K562 (cell line): ENCODE data around the gene PPP1R14B. TPM values are rescaled to one million over a fixed set of nuclear protein-coding genes. Genes with fewer than 3 reads are reported as not detected.

Experiments used
- ATAC-seq: fragments of 200-7000 bp; cut with Tn5 transposase; 3 replicates; pipeline ENCODE4 v1.9.1; 2020; ENCODE audit warnings: moderate library complexity
- BruUV-seq: library from RNA; stranded (reverse); fragments of 400-500 nt; replicated peaks from 2 replicates; lab custom pipeline; 2021; lab: Mats Ljungman, UMichigan
- CTCF ChIA-PET: fragments of 300-600 bp; formaldehyde crosslinking; extraction: SDS; loops from one replicate; lab custom pipeline; 2021; ENCODE audit warnings: low intra/inter-chr PET ratio; lab: Yijun Ruan, JAX
- POLR2A ChIA-PET: fragments of 300-600, 350-650 bp; sonication (Branson Sonifier 250); formaldehyde crosslinking; extraction: SDS; loops from one replicate; lab custom pipeline; 2021; ENCODE audit warnings: antibody characterized with exemption, inconsistent platforms; lab: Yijun Ruan, JAX
- DNase-seq, 4 experiments: peaks; one replicate each; pipeline versions ENCODE4 v3.0.0 to v3.0.0-alpha.2; 2011 to 2018; ENCODE audit warnings: low spot score in 3 of 4, mixed read lengths in 3 of 4; ENCODE audit errors: extremely low read depth in 1 of 4
- FAIRE-seq: peaks from 2 replicates; lab custom pipeline; 2011; peaks lifted over from hg19 to GRCh38; lab: Jason Lieb, UNC
- H2AFZ ChIP-seq: 2 replicates; pipeline ENCODE4 v1.6.0; 2011; ENCODE audit warnings: low read depth, low read length, control low read depth, inconsistent platforms
- H3K27ac ChIP-seq: fragments of 200-600 bp; 3 replicates; pipeline ENCODE4 v1.8.0; 2011; ENCODE audit warnings: low read depth, mild to moderate bottlenecking, control low read depth, inconsistent platforms, low read length, moderate library complexity, mixed read lengths; ENCODE audit errors: extremely low read depth
- H3K27me3 ChIP-seq, 2 experiments: fragments of 300-600 bp in 1 of 2; 2 replicates in 1 of 2; 3 replicates in 1 of 2; pipeline versions ENCODE4 v1.6.0 to v1.8.0; 2011; ENCODE audit warnings: inconsistent platforms in 2 of 2, low read length in 2 of 2, mild to moderate bottlenecking in 1 of 2, mixed read lengths in 1 of 2, moderate library complexity in 1 of 2; ENCODE audit not compliant: control insufficient read depth in 2 of 2, insufficient read depth in 2 of 2
- H3K36me3 ChIP-seq: fragments of 300-600 bp; 3 replicates; pipeline ENCODE4 v1.8.0; 2011; ENCODE audit warnings: mild to moderate bottlenecking, low read length, inconsistent platforms; ENCODE audit not compliant: control insufficient read depth, insufficient read depth
- H3K4me1 ChIP-seq, 2 experiments: fragments of 200-600 bp in 1 of 2; replicated peaks in 1 of 2; 2 replicates in 1 of 2; 3 replicates in 1 of 2; pipeline versions ENCODE4 v1.5.1 to v1.8.0; 2011; ENCODE audit warnings: inconsistent platforms in 2 of 2, low read length in 2 of 2, mild to moderate bottlenecking in 1 of 2, mixed read lengths in 1 of 2, moderate library complexity in 1 of 2; ENCODE audit not compliant: control insufficient read depth in 2 of 2, insufficient read depth in 2 of 2
- H3K4me2 ChIP-seq: 2 replicates; pipeline ENCODE4 v1.6.1; 2011; ENCODE audit warnings: low read length, control low read depth, inconsistent platforms, mixed read lengths; ENCODE audit not compliant: insufficient read depth
- H3K4me3 ChIP-seq: fragments of 200-600 bp; sonication (generic), shearing (Covaris generic); 2 replicates; pipeline ENCODE4 v1.5.1; 2016; ENCODE audit warnings: control low read depth, inconsistent platforms
- H3K79me2 ChIP-seq: fragments of 200-600 bp; 3 replicates; pipeline ENCODE4 v1.8.0; 2011; ENCODE audit warnings: low read length, inconsistent platforms; ENCODE audit not compliant: control insufficient read depth, insufficient read depth
- H3K9ac ChIP-seq, 2 experiments: 2 replicates each; pipeline versions ENCODE4 v1.6.0 to v1.6.1; 2011; ENCODE audit warnings: low read depth in 2 of 2, low read length in 2 of 2, control low read depth in 1 of 2, inconsistent platforms in 1 of 2, mild to moderate bottlenecking in 1 of 2, mixed read lengths in 1 of 2; ENCODE audit not compliant: insufficient read depth in 1 of 2
- H3K9me1 ChIP-seq: one replicate; pipeline ENCODE4 v1.6.0; 2011; ENCODE audit warnings: inconsistent platforms, mild to moderate bottlenecking, low read length, moderate library complexity; ENCODE audit not compliant: control insufficient read depth, insufficient read depth
- H3K9me3 ChIP-seq: replicated peaks from 2 replicates; pipeline ENCODE4 v1.5.1; 2011; ENCODE audit warnings: low read depth, low read length, inconsistent platforms; ENCODE audit not compliant: control insufficient read depth, insufficient read depth
- H4K20me1 ChIP-seq: replicated peaks from 2 replicates; pipeline ENCODE4 v1.6.1; 2011; ENCODE audit warnings: low read length, inconsistent platforms, mixed read lengths; ENCODE audit not compliant: control insufficient read depth, insufficient read depth
- WGBS: fragments of 100-300 bp; shearing (Covaris generic); methylation state at CpG from one replicate; pipeline ENCODE4 v1.1.6; 2016; ENCODE audit warnings: low coverage, mixed read lengths; ENCODE audit not compliant: insufficient coverage; ENCODE audit errors: missing lambda C conversion rate; 5-methylcytosine and 5-hydroxymethylcytosine counted together
- in situ Hi-C: fragments of 300-500 bp; cut with MboI; formaldehyde crosslinking; loops from 4 replicates; pipeline ENCODE4 v1.15.0; 2018; ENCODE audit warnings: inconsistent platforms, mixed read lengths
- intact Hi-C: fragments of 100-400 bp; cut with micrococcal nuclease; formaldehyde crosslinking; loops from 2 replicates; pipeline ENCODE4 v1.14.2; 2022
- polyA plus RNA-seq, 8 experiments: library from polyadenylated mRNA; depleted of rRNA in 4 of 8; stranded (reverse) in 5 of 8; unstranded in 3 of 8; fragments of >200 nt; fragmentation: Nextera tagmentation in 2 of 8; fragmentation: Illumina TruSeq in 1 of 8; extraction: Ambion mirVana in 2 of 8; extraction: Trizol in 1 of 8; gene quantifications; 2 replicates each; pipeline versions ENCODE4 v1.2.1 to v1.2.3, GENCODE V29; 2011 to 2014; ENCODE audit warnings: inconsistent platforms in 1 of 8, missing spikeins in 1 of 8
- total RNA-seq, 7 experiments: library from RNA; depleted of rRNA in 6 of 7; stranded (reverse); fragments of >200 nt in 6 of 7; fragmentation: Illumina TruSeq in 2 of 7; extraction: Trizol in 2 of 7; gene quantifications; 2 replicates each; pipeline versions ENCODE4 v1.2.1 to v1.2.3, GENCODE V29; 2011 to 2021; ENCODE audit warnings: low replicate concordance in 1 of 7
- TF ChIP-seq, protein P1 (sequence below): sonication (generic); formaldehyde crosslinking; IDR thresholded peaks from 2 replicates; pipeline ENCODE4 v1.8.1; 2023; ENCODE audit warnings: mild to moderate bottlenecking, missing genetic modification reagents
- TF ChIP-seq, protein P2 (sequence below), 2 experiments: fragments of 450-650 bp; IDR thresholded peaks; 2 replicates each; pipeline ENCODE4 v1.6.1; 2018; ENCODE audit warnings: mild to moderate bottlenecking in 2 of 2, low read depth in 1 of 2; ENCODE audit not compliant: partially characterized antibody in 2 of 2

The PPP1R14B gene
- total and polyA plus RNA-seq, 9 of the 15 experiments (the other 6 are each of a cell fraction or from before 2014, with no cell fraction given): 7.7 to 566 (median 212) TPM

DNA sequence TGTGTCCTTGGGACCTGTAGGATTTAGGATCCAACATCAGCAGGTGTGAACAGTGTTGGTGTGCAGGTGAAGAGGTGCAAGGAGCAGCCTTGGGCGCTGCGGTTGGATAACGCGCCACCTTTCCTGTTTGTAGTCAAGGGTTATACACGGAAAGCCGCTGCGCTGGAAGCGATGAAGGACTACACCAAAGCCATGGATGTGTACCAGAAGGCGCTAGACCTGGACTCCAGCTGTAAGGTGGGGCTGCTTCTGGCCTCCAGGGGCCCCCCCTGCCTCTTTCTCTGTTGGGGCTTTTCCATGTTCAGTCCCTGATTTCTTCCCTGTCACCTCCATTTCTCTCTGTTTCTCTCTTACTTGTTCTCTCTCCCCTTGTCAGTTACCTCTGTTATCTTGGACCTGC, 43.8 kb downstream of the PPP1R14B start:
- Histone ChIP-seq H3K79me2 (peaks cover 24% of the 10 kb centered on the region), H3K9me1 (no peaks in the 10 kb centered on the region), H3K9ac (0 out of 4 replicates have a peak overlapping the region, but pooled peaks of 1 of the 2 experiments have one; percentile 20), H3K27me3 (no peaks in the 10 kb centered on the region), H4K20me1 (no peaks in the 10 kb centered on the region; the same call in 1 of the 2 replicates), H3K4me2 (no peak overlapping the region), H3K4me1 (peaks cover 24 to 45% of the 10 kb centered on the region in 2 experiments; a peak in 4 of 5 replicates), H2AFZ (no peak overlapping the region), H3K4me3 (no peak overlapping the region), H3K36me3 (peaks cover 86% of the 10 kb centered on the region), H3K27ac (no peak overlapping the region), H3K9me3 (no peaks in the 10 kb centered on the region)
- ChIA-PET CTCF (no interaction called here), POLR2A (interaction anchor here (0.7 to 8.2 kb wide), 3 partner anchors 10 to 119 kb away, joined by 3 to 68 read pairs (median 3); partner anchors contain the start of genes CATSPERZ and ESRRA)
- intact Hi-C loops: no loop called here
- TF ChIP-seq, protein P1, sequence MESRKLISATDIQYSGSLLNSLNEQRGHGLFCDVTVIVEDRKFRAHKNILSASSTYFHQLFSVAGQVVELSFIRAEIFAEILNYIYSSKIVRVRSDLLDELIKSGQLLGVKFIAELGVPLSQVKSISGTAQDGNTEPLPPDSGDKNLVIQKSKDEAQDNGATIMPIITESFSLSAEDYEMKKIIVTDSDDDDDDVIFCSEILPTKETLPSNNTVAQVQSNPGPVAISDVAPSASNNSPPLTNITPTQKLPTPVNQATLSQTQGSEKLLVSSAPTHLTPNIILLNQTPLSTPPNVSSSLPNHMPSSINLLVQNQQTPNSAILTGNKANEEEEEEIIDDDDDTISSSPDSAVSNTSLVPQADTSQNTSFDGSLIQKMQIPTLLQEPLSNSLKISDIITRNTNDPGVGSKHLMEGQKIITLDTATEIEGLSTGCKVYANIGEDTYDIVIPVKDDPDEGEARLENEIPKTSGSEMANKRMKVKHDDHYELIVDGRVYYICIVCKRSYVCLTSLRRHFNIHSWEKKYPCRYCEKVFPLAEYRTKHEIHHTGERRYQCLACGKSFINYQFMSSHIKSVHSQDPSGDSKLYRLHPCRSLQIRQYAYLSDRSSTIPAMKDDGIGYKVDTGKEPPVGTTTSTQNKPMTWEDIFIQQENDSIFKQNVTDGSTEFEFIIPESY: peak; percentile 89
- TF ChIP-seq, protein P2, sequence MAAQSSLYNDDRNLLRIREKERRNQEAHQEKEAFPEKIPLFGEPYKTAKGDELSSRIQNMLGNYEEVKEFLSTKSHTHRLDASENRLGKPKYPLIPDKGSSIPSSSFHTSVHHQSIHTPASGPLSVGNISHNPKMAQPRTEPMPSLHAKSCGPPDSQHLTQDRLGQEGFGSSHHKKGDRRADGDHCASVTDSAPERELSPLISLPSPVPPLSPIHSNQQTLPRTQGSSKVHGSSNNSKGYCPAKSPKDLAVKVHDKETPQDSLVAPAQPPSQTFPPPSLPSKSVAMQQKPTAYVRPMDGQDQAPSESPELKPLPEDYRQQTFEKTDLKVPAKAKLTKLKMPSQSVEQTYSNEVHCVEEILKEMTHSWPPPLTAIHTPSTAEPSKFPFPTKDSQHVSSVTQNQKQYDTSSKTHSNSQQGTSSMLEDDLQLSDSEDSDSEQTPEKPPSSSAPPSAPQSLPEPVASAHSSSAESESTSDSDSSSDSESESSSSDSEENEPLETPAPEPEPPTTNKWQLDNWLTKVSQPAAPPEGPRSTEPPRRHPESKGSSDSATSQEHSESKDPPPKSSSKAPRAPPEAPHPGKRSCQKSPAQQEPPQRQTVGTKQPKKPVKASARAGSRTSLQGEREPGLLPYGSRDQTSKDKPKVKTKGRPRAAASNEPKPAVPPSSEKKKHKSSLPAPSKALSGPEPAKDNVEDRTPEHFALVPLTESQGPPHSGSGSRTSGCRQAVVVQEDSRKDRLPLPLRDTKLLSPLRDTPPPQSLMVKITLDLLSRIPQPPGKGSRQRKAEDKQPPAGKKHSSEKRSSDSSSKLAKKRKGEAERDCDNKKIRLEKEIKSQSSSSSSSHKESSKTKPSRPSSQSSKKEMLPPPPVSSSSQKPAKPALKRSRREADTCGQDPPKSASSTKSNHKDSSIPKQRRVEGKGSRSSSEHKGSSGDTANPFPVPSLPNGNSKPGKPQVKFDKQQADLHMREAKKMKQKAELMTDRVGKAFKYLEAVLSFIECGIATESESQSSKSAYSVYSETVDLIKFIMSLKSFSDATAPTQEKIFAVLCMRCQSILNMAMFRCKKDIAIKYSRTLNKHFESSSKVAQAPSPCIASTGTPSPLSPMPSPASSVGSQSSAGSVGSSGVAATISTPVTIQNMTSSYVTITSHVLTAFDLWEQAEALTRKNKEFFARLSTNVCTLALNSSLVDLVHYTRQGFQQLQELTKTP (IDR thresholded peaks at IDR 0.05; ENCODE audit: low read depth in 1 of 2, partially characterized antibody in 2 of 2): no peak
- BruUV-seq: no TSS peak
- FAIRE-seq: no peak
- in situ Hi-C loops: no loop called here
- no peak for DNase-seq
- ATAC-seq: no peak
- WGBS: 88% methylated on average over 9 of the region's 9 CpGs
